Liver (tissue), 9 donors: Measurements from ENCODE around the gene PYGO2. TPM values are rescaled to one million over a fixed set of nuclear protein-coding genes. Genes with fewer than 3 reads are reported as not detected.

Experiments
- DNase-seq: peaks from one replicate; pipeline ENCODE4 v3.0.0-alpha.2; 2017; ENCODE audit warnings: low spot score
- H3K27ac ChIP-seq, 2 donors: one replicate each; pipeline ENCODE4 v1.7.0; 2013; ENCODE audit warnings: inconsistent platforms in 2 of 2, low read length in 2 of 2, control low read depth in 1 of 2, low read depth in 1 of 2, mild to moderate bottlenecking in 1 of 2
- H3K27me3 ChIP-seq, 4 donors: one replicate each; pipeline versions ENCODE4 v1.6.1 to v1.7.0; 2013; ENCODE audit warnings: low read length in 3 of 4, inconsistent platforms in 1 of 4, mild to moderate bottlenecking in 1 of 4, moderate library complexity in 1 of 4; ENCODE audit not compliant: control insufficient read depth in 4 of 4, insufficient read depth in 4 of 4
- H3K36me3 ChIP-seq, 4 donors: one replicate each; pipeline versions ENCODE4 v1.6.1 to v1.7.0; 2013; ENCODE audit warnings: low read length in 3 of 4, mild to moderate bottlenecking in 3 of 4, low read depth in 1 of 4, moderate library complexity in 1 of 4; ENCODE audit not compliant: control insufficient read depth in 4 of 4, insufficient read depth in 3 of 4
- H3K4me1 ChIP-seq, 4 donors: one replicate each; pipeline versions ENCODE4 v1.6.1 to v1.7.0; 2013; ENCODE audit warnings: low read length in 3 of 4, mild to moderate bottlenecking in 3 of 4, moderate library complexity in 1 of 4; ENCODE audit not compliant: control insufficient read depth in 4 of 4, insufficient read depth in 4 of 4
- H3K4me3 ChIP-seq, 3 donors: one replicate each; pipeline versions ENCODE4 v1.6.1 to v1.7.0; 2013; ENCODE audit warnings: low read length in 3 of 3, control low read depth in 1 of 3, low read depth in 1 of 3, mild to moderate bottlenecking in 1 of 3
- H3K9ac ChIP-seq, 2 donors: one replicate each; pipeline ENCODE4 v1.7.0; 2013; ENCODE audit warnings: low read length in 2 of 2, mild to moderate bottlenecking in 2 of 2, moderate library complexity in 2 of 2, control low read depth in 1 of 2, low read depth in 1 of 2
- H3K9me3 ChIP-seq, 4 donors: one replicate each; pipeline versions ENCODE4 v1.6.1 to v1.7.0; 2013; ENCODE audit warnings: low read length in 3 of 4; ENCODE audit not compliant: control insufficient read depth in 4 of 4
- CTCF ChIP-seq: fragments of 150-350 bp; IDR thresholded peaks from 2 replicates; pipeline ENCODE4 v1.5.1; 2017; ENCODE audit warnings: improper control_type of control experiment, low read depth, low read length; ENCODE audit not compliant: missing input control
- EGR1 ChIP-seq, 2 donors: IDR thresholded peaks; 2 replicates each; pipeline ENCODE4 v1.6.1; 2016 to 2018; ENCODE audit warnings: antibody characterized with exemption in 2 of 2, low read depth in 2 of 2
- FOXA1 ChIP-seq: IDR thresholded peaks from 2 replicates; pipeline ENCODE4 v1.6.1; 2016; ENCODE audit warnings: antibody characterized with exemption
- FOXA2 ChIP-seq: IDR thresholded peaks from 2 replicates; pipeline ENCODE4 v1.6.1; 2016; ENCODE audit warnings: antibody characterized with exemption
- GABPA ChIP-seq, 2 donors: IDR thresholded peaks in 1 of 2; conservative IDR thresholded peaks in 1 of 2; 2 replicates each; pipeline ENCODE4 v1.6.1; 2016; ENCODE audit warnings: antibody characterized with exemption in 2 of 2, mild to moderate bottlenecking in 1 of 2, moderate library complexity in 1 of 2
- HNF4A ChIP-seq, 2 donors: conservative IDR thresholded peaks; 2 replicates each; pipeline ENCODE4 v1.6.1; 2016; ENCODE audit warnings: antibody characterized with exemption in 2 of 2, mild to moderate bottlenecking in 2 of 2
- HNF4G ChIP-seq: IDR thresholded peaks from 2 replicates; pipeline ENCODE4 v1.6.1; 2016; ENCODE audit warnings: antibody characterized with exemption
- JUND ChIP-seq, 2 donors: IDR thresholded peaks; 2 replicates each; pipeline ENCODE4 v1.6.1; 2016; ENCODE audit warnings: antibody characterized with exemption in 2 of 2
- NR2F2 ChIP-seq: IDR thresholded peaks from 2 replicates; pipeline ENCODE4 v1.6.1; 2016; ENCODE audit warnings: antibody characterized with exemption
- RAD21 ChIP-seq, 2 donors: IDR thresholded peaks; 2 replicates each; pipeline ENCODE4 v1.6.1; 2016; ENCODE audit warnings: antibody characterized with exemption in 2 of 2, mild to moderate bottlenecking in 2 of 2
- RXRA ChIP-seq, 2 donors: IDR thresholded peaks; 2 replicates each; pipeline ENCODE4 v1.6.1; 2017 to 2018; ENCODE audit warnings: antibody characterized with exemption in 2 of 2, mild to moderate bottlenecking in 1 of 2
- SP1 ChIP-seq: IDR thresholded peaks from 2 replicates; pipeline ENCODE4 v1.6.1; 2018; ENCODE audit warnings: antibody characterized with exemption, mild to moderate bottlenecking
- TAF1 ChIP-seq: conservative IDR thresholded peaks from 2 replicates; pipeline ENCODE4 v1.6.1; 2016; ENCODE audit warnings: antibody characterized with exemption, mild to moderate bottlenecking
- YY1 ChIP-seq: IDR thresholded peaks from 2 replicates; pipeline ENCODE4 v1.6.1; 2016; ENCODE audit warnings: antibody characterized with exemption, mild to moderate bottlenecking
- ZBTB33 ChIP-seq: IDR thresholded peaks from 2 replicates; pipeline ENCODE4 v1.6.1; 2016; ENCODE audit warnings: antibody characterized with exemption
- WGBS: extraction: QIAGEN DNeasy Blood & Tissue Kit; methylation state at CpG from one replicate; pipeline ENCODE4 v1.1.7; 2013; 5-methylcytosine and 5-hydroxymethylcytosine counted together
- polyA plus RNA-seq, 2 donors: library from polyadenylated mRNA; stranded (reverse) in 1 of 2; unstranded in 1 of 2; fragments of 200-250 nt in 1 of 2; fragments of >200 nt in 1 of 2; fragmentation: Nextera tagmentation in 1 of 2; extraction: Ambion mirVana in 1 of 2; gene quantifications; one replicate each; pipeline versions ENCODE4 v1.2.1 to v1.2.3, GENCODE V29; 2013 to 2015
- total RNA-seq, 2 donors: library from RNA; depleted of rRNA; stranded (reverse); fragments of >200 nt; gene quantifications; one replicate each; pipeline ENCODE4 v1.2.3, GENCODE V29; 2014
- TF ChIP-seq, protein P1 (sequence below): IDR thresholded peaks from 2 replicates; pipeline ENCODE4 v1.6.1; 2016; ENCODE audit warnings: antibody characterized with exemption
- TF ChIP-seq, protein P2 (sequence below): IDR thresholded peaks from 2 replicates; pipeline ENCODE4 v1.6.1; 2016; ENCODE audit warnings: antibody characterized with exemption, mild to moderate bottlenecking
- donor health status: healthy.
- donor health status: healthy.
- donor health status: healthy.
- donor health status: healthy.
- donor health status: healthy.

Gene PYGO2
- total and polyA plus RNA-seq, 4 donors: 5.0 to 8.2 (median 7.0) TPM

DNA sequence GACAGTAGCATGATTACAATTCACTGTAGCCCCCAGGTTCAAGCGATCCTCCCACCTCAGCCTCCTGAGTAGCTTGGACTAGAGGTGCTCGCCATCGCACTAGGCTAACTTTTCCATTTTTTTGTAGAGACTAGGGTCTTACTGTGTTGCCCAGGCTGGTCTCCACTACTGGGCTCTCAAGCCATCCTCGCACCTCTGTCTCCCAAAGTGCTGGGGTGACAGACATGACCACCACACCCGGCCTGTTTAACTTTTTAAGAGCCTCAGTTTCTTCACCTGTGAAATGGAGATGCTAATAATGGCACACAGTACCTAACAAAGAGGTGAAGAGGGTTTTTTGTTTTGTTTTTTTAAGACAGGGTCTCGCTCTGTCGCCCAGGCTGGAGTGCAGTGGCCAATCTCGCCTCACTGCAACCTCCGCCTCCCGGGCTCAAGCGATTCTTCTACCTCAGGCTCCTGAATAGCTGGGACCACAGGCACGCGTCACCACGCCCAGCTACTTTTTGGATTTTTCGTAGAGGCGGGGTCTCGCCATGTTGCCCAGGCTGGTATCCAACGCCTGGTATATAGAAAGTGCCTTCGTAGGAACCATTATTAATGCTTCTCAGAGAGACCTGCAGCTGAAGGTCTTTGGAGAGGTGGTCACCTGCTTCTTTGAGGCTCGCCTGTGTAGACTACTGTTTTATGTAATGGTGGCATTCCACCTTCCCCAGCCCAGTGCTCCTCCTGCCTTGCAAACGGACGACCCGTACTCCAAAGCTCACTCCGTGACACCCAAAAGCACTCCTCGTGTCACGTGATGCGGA is 25.6 kb downstream of the PYGO2 start:
- H3K4me3 ChIP-seq: peak overlapping the region; percentile 49 to 64 (median 57)
- H3K4me1 ChIP-seq: peaks cover 2 to 33% (median 28%) of the 10 kb centered on the region in 4 donors
- peak overlapping the region; percentile 94 to 100 for H3K27ac ChIP-seq
- TF ChIP-seq HNF4A (conservative IDR thresholded peaks at IDR 0.05): peak; percentile 78 to 80
- TF ChIP-seq SP1: no peak
- WGBS: 44% methylated on average over 27 of the region's 27 CpGs
- H3K27me3 ChIP-seq: no peaks in the 10 kb centered on the region
- no peaks in the 10 kb centered on the region for H3K36me3 ChIP-seq
- peak overlapping the region; percentile 71 to 98 for H3K9ac ChIP-seq
- H3K9me3 ChIP-seq: no peaks in the 10 kb centered on the region
- no peak for DNase-seq

DNA sequence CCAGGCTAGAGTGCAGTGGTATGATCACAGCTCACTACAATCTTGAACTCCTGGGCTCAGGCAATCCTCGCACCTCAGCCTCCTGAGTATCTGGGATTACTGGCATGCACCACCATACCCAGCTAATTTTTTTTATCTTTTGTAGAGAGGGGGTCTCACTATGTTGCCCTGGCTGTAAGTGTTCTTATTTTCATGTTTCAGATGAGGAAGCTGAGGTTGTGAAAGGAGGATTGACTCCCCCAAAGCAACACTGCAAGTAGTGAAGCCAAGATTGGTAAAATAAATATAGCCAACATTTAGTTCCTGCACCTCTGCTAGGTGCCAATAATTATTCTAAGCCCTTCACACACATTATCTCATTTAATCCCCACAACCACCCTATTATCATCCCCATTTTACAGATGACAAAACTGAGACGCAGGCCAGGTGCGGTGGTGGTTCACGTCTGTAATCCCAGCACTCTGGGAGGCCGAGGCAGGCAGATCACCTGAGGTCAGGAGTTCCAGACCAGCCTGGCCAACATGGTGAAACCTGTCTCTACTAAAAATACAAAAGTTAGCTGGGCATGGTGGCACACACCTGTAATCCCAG is 27.1 kb downstream of the PYGO2 start:
- Histone ChIP-seq H3K9me3 (no peaks in the 10 kb centered on the region), H3K36me3 (peaks cover 0 to 7% (median 3%) of the 10 kb centered on the region in 4 donors), H3K27ac (no peak overlapping the region), H3K4me1 (peaks cover 2 to 29% (median 28%) of the 10 kb centered on the region in 4 donors), H3K9ac (no peak overlapping the region), H3K4me3 (no peak overlapping the region), H3K27me3 (no peaks in the 10 kb centered on the region)
- TF ChIP-seq RAD21 (IDR thresholded peaks at IDR 0.05) (no peak), NR2F2 (no peak), GABPA (IDR thresholded peaks at IDR 0.05 in 1 of 2, conservative IDR thresholded peaks at IDR 0.05 in 1 of 2) (no peak), HNF4G (no peak), EGR1 (IDR thresholded peaks at IDR 0.05; ENCODE audit: low read depth in 2 of 2) (no peak), HNF4A (conservative IDR thresholded peaks at IDR 0.05) (no peak), JUND (IDR thresholded peaks at IDR 0.05) (no peak), FOXA2 (no peak)
- TF ChIP-seq, protein P1, sequence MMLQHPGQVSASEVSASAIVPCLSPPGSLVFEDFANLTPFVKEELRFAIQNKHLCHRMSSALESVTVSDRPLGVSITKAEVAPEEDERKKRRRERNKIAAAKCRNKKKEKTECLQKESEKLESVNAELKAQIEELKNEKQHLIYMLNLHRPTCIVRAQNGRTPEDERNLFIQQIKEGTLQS: no peak
- TF ChIP-seq, protein P2, sequence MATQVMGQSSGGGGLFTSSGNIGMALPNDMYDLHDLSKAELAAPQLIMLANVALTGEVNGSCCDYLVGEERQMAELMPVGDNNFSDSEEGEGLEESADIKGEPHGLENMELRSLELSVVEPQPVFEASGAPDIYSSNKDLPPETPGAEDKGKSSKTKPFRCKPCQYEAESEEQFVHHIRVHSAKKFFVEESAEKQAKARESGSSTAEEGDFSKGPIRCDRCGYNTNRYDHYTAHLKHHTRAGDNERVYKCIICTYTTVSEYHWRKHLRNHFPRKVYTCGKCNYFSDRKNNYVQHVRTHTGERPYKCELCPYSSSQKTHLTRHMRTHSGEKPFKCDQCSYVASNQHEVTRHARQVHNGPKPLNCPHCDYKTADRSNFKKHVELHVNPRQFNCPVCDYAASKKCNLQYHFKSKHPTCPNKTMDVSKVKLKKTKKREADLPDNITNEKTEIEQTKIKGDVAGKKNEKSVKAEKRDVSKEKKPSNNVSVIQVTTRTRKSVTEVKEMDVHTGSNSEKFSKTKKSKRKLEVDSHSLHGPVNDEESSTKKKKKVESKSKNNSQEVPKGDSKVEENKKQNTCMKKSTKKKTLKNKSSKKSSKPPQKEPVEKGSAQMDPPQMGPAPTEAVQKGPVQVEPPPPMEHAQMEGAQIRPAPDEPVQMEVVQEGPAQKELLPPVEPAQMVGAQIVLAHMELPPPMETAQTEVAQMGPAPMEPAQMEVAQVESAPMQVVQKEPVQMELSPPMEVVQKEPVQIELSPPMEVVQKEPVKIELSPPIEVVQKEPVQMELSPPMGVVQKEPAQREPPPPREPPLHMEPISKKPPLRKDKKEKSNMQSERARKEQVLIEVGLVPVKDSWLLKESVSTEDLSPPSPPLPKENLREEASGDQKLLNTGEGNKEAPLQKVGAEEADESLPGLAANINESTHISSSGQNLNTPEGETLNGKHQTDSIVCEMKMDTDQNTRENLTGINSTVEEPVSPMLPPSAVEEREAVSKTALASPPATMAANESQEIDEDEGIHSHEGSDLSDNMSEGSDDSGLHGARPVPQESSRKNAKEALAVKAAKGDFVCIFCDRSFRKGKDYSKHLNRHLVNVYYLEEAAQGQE: no peak
- DNase-seq: no peak
- WGBS: 98% methylated on average over 5 of the region's 5 CpGs

DNA sequence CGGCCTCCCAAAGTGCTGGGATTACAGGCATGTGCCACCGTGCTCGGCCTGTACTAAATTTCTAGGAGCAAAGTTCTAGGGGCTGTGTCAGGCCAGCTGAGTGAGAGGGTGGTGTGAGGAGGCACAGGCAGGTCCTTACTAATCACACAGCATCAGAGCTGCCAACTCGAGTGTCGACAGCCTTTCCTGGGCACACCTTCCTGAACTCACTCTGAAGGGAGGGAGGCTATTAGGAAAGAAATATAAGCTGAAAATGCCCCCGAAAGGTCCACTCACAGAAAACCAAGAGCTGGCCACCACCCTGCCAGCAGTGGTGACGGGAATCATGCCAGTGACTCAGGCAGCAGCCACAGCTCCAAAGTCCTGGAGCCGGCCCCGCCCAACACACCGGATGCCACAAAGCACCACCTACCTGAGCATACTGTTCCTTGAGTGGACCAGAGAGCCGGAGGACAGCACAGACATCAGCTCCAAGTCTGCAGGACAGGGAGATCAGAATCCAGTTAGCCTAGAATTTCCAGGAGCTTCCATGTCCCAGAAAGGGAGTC is 29.6 kb downstream of the PYGO2 start:
- H3K27ac ChIP-seq: peak overlapping the region; percentile 81 to 82
- no peak overlapping the region for H3K4me3 ChIP-seq
- H3K27me3 ChIP-seq: no peaks in the 10 kb centered on the region
- H3K36me3 ChIP-seq: peaks cover 2 to 15% (median 12%) of the 10 kb centered on the region in 4 donors
- H3K9me3 ChIP-seq: no peaks in the 10 kb centered on the region
- H3K4me1 ChIP-seq: peaks cover 2 to 20% (median 18%) of the 10 kb centered on the region in 4 donors
- 31% methylated on average over 11 of the region's 11 CpGs for WGBS
- peak overlapping the region in 1 of 2 donors; percentile 55 for H3K9ac ChIP-seq
- DNase-seq: no peak
- TF ChIP-seq HNF4A (conservative IDR thresholded peaks at IDR 0.05) (peak; percentile 88), EGR1 (IDR thresholded peaks at IDR 0.05; ENCODE audit: low read depth in 2 of 2) (no peak), TAF1 (peak; percentile 82), ZBTB33 (peak; percentile 61), FOXA2 (no peak), RXRA (IDR thresholded peaks at IDR 0.05) (peak; percentile 72 to 77), HNF4G (peak; percentile 85), JUND (IDR thresholded peaks at IDR 0.05) (peak; percentile 79 to 90), SP1 (peak; percentile 97), CTCF (no peak), GABPA (IDR thresholded peaks at IDR 0.05 in 1 of 2, conservative IDR thresholded peaks at IDR 0.05 in 1 of 2) (peak in 1 of 2 donors; percentile 62), YY1 (peak; percentile 88), FOXA1 (no peak)
- TF ChIP-seq, protein P1: peak; percentile 75
